Endothelial cell of umbilical vein (primary cell): ENCODE measurements around the gene TXN2. TPM values are rescaled to one million over a fixed set of nuclear protein-coding genes. Genes with fewer than 3 reads are reported as not detected.

ENCODE experiments used
- BruUV-seq: library from RNA; stranded (reverse); fragments of 400-500 nt; replicated peaks from 2 replicates; lab custom pipeline; 2021; lab: Mats Ljungman, UMichigan
- CTCF ChIA-PET: fragments of 300-600, 350-600 bp; sonication (Branson Sonifier 250); formaldehyde crosslinking; loops from one replicate; lab custom pipeline; 2021; ENCODE audit warnings: antibody characterized with exemption, inconsistent platforms; lab: Charles Lee
- POLR2A ChIA-PET: fragments of 300-600, 350-600 bp; sonication (Branson Sonifier 250); formaldehyde crosslinking; loops from one replicate; lab custom pipeline; 2021; ENCODE audit warnings: antibody characterized with exemption, inconsistent platforms; lab: Charles Lee
- DNase-seq: peaks from one replicate; pipeline ENCODE4 v3.0.0-alpha.2; 2011; ENCODE audit warnings: low read depth, low spot score
- FAIRE-seq: peaks from 2 replicates; lab custom pipeline; 2011; peaks lifted over from hg19 to GRCh38; lab: Jason Lieb, UNC
- H2AFZ ChIP-seq: 2 replicates; pipeline ENCODE4 v1.6.0; 2012; ENCODE audit warnings: low read depth, low read length, control low read depth, inconsistent platforms
- H3K27ac ChIP-seq: 2 replicates; pipeline ENCODE4 v1.5.1; 2011; ENCODE audit warnings: low read depth, mild to moderate bottlenecking, control low read depth, low read length, moderate library complexity; ENCODE audit not compliant: insufficient read depth
- H3K27me3 ChIP-seq, 2 experiments: 2 replicates each; pipeline versions ENCODE4 v1.6.0 to v1.6.1; 2011; ENCODE audit warnings: low read length in 2 of 2, mixed read lengths in 1 of 2; ENCODE audit not compliant: control insufficient read depth in 2 of 2, insufficient read depth in 2 of 2
- H3K36me3 ChIP-seq, 2 experiments: 2 replicates in 1 of 2; 3 replicates in 1 of 2; pipeline ENCODE4 v1.5.1; 2011; ENCODE audit warnings: low read length in 2 of 2, mild to moderate bottlenecking in 1 of 2, moderate library complexity in 1 of 2; ENCODE audit not compliant: control insufficient read depth in 2 of 2, insufficient read depth in 2 of 2; ENCODE audit errors: extremely low read depth in 1 of 2
- H3K4me1 ChIP-seq: 3 replicates; pipeline ENCODE4 v1.5.1; 2011; ENCODE audit warnings: mild to moderate bottlenecking, low read length; ENCODE audit not compliant: control insufficient read depth, insufficient read depth; ENCODE audit errors: extremely low read depth
- H3K4me2 ChIP-seq: 2 replicates; pipeline ENCODE4 v1.6.1; 2011; ENCODE audit warnings: low read length, control low read depth, mixed read lengths; ENCODE audit not compliant: insufficient read depth
- H3K4me3 ChIP-seq, 3 experiments: fragments of 200-600 bp in 1 of 3; sonication (generic), shearing (Covaris generic) in 1 of 3; replicated peaks in 1 of 3; 2 replicates each; pipeline ENCODE4 v1.5.1; 2011 to 2016; ENCODE audit warnings: control low read depth in 3 of 3, low read length in 3 of 3, mild to moderate bottlenecking in 2 of 3, inconsistent platforms in 1 of 3, low read depth in 1 of 3, moderate library complexity in 1 of 3; ENCODE audit not compliant: insufficient read depth in 1 of 3
- H3K79me2 ChIP-seq: 2 replicates; pipeline ENCODE4 v1.6.0; 2012; ENCODE audit warnings: low read length, inconsistent platforms; ENCODE audit not compliant: control insufficient read depth, insufficient read depth
- H3K9ac ChIP-seq: replicated peaks from 2 replicates; pipeline ENCODE3; 2011; ENCODE audit warnings: low read length, control low read depth; ENCODE audit not compliant: insufficient read depth; ENCODE audit errors: extremely low read depth
- H3K9me1 ChIP-seq: replicated peaks from 3 replicates; pipeline ENCODE4 v1.6.0; 2011; ENCODE audit warnings: mild to moderate bottlenecking, low read length; ENCODE audit not compliant: control insufficient read depth, insufficient read depth; ENCODE audit errors: extremely low read depth
- H3K9me3 ChIP-seq: replicated peaks from 2 replicates; pipeline ENCODE4 v1.5.1; 2012; ENCODE audit warnings: low read length, inconsistent platforms; ENCODE audit not compliant: control insufficient read depth, insufficient read depth
- H4K20me1 ChIP-seq: replicated peaks from 2 replicates; pipeline ENCODE3; 2011; ENCODE audit warnings: mild to moderate bottlenecking, low read length; ENCODE audit not compliant: control insufficient read depth, insufficient read depth; ENCODE audit errors: extremely low read depth
- EZH2 ChIP-seq: IDR thresholded peaks from 2 replicates; pipeline ENCODE4 v1.6.1; 2012; ENCODE audit warnings: borderline replicate concordance, low read depth, mild to moderate bottlenecking, moderate library complexity, low read length, inconsistent platforms; ENCODE audit not compliant: severe bottlenecking
- FOS ChIP-seq: IDR thresholded peaks from 2 replicates; pipeline ENCODE4 v1.6.1; 2011; ENCODE audit warnings: mild to moderate bottlenecking, low read length, moderate library complexity, borderline replicate concordance; ENCODE audit not compliant: insufficient read depth
- GATA2 ChIP-seq: IDR thresholded peaks from 2 replicates; pipeline ENCODE4 v1.7.0; 2011; ENCODE audit warnings: low read depth, mild to moderate bottlenecking, moderate library complexity, mixed read lengths, low read length; ENCODE audit not compliant: insufficient read length, insufficient read depth
- JUN ChIP-seq: IDR thresholded peaks from 2 replicates; pipeline ENCODE4 v1.6.1; 2011; ENCODE audit warnings: borderline replicate concordance, low read depth; ENCODE audit not compliant: insufficient read length, insufficient read depth
- POLR2A ChIP-seq: IDR thresholded peaks from 2 replicates; pipeline ENCODE4 v1.6.1; 2012; ENCODE audit warnings: low read depth, mild to moderate bottlenecking, control low read depth, low read length
- dilution Hi-C: fragments of 300-500 bp; cut with MboI; formaldehyde crosslinking; loops from one replicate; pipeline ENCODE4 v1.15.0; 2019; ENCODE audit warnings: low sequenced_read_pairs; ENCODE audit not compliant: extremely low pct_ligation_motif_present
- intact Hi-C: fragments of 100-400 bp; cut with micrococcal nuclease; formaldehyde crosslinking; loops from one replicate; pipeline ENCODE4 v1.10.0; 2022
- polyA plus RNA-seq, 4 experiments: library from polyadenylated mRNA; depleted of rRNA in 3 of 4; stranded (reverse) in 3 of 4; unstranded in 1 of 4; fragments of >200 nt; gene quantifications; 2 replicates each; pipeline versions ENCODE4 v1.2.1 to v1.2.3, GENCODE V29; 2011 to 2012; ENCODE audit warnings: missing spikeins in 1 of 4
- total RNA-seq: library from RNA; stranded (reverse); gene quantifications from 2 replicates; pipeline ENCODE4 v1.2.3, GENCODE V29; 2021
- TF ChIP-seq, protein P1 (sequence below): IDR thresholded peaks from 2 replicates; pipeline ENCODE4 v1.6.1; 2011; ENCODE audit not compliant: insufficient read depth, insufficient read length

Gene TXN2
- total and polyA plus RNA-seq, 2 donors (not counting 3 experiments of a cell fraction or from before 2014, with no cell fraction given) = 75.9 to 183 TPM

DNA sequence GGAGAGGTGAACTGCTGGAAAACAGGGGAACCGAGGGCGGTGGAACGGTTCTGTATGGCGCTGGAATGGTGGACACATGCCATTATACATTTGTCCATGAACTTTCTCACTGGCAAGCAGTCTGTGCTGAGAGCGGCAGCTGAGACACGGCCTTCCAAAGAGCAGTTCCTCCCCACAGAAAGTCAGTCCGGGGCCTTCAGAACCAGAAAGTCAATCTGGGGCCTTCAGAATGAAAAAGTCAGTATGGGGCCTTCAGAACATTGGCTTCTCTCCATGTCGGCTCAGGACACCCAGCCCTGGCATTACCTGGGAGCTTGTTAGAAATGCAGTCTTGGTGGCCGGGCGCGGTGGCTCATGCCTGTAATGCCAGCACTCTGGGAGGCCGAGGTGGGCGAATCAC, 8.8 kb downstream of the TXN2 start:
- Histone ChIP-seq H3K9ac (no peak overlapping the region), H3K27ac (no peak overlapping the region)
- POLR2A ChIA-PET = no interaction called here

DNA sequence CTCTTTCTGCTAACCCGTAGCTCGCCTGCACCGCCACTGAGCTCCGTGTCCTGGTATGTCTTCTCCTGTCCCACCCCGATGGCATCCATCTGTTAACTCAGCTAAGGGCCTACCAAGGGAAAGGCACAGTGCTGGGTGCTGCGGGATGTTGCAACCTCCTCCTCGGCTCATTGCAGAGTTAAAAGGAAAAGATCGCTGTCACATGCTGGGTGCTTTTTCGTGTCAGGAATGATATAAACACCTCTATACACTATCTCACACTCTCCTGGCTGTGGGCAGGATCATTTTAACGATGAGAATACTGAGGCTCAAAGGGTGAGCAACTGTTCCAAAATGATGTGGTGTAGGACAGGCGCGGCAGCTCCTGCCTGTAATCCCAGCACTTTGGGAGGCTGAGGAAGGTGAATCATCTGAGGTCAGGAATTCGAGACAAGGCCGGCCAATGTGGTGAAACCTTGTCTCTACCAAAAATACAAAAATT, 10.1 kb downstream of the TXN2 start:
- dilution Hi-C loops (no loop called here), intact Hi-C loops (no loop called here)
- Histone ChIP-seq H3K9me3 (no peaks in the 10 kb centered on the region), H3K4me3 (no peak overlapping the region), H4K20me1 (no peaks in the 10 kb centered on the region), H3K9ac (no peak overlapping the region), H3K9me1 (no peaks in the 10 kb centered on the region), H3K4me1 (peaks cover 26% of the 10 kb centered on the region), H3K4me2 (no peak overlapping the region), H3K27me3 (no peaks in the 10 kb centered on the region), H3K27ac (no peak overlapping the region), H3K36me3 (peaks cover 6 to 22% of the 10 kb centered on the region in 2 experiments), H3K79me2 (peaks cover 5% of the 10 kb centered on the region), H2AFZ (no peak overlapping the region)
- TF ChIP-seq POLR2A (no peak), EZH2 (no peak), JUN (no peak)
- BruUV-seq = no TSS peak
- CTCF ChIA-PET = interaction anchor here (0.6 to 5.3 kb wide), 26 partner anchors 10 to 183 kb away, joined by 3 to 68 read pairs (median 10); partner anchors contain the start of gene MYH9
- POLR2A ChIA-PET = interaction anchor here (1.1 to 1.6 kb wide), 3 partner anchors 83 to 156 kb away, joined by 3 to 6 read pairs (median 3); partner anchors contain the start of gene MYH9
- FAIRE-seq = no peak
- no peak for DNase-seq

More for the DNA sequence above, 8.8 kb downstream of the TXN2 start:
- Histone ChIP-seq H3K9me1 (no peaks in the 10 kb centered on the region), H2AFZ (no peak overlapping the region), H3K4me1 (peaks cover 13% of the 10 kb centered on the region), H4K20me1 (no peaks in the 10 kb centered on the region), H3K79me2 (peaks cover 5% of the 10 kb centered on the region), H3K36me3 (peaks cover 6 to 27% of the 10 kb centered on the region in 2 experiments), H3K4me2 (no peak overlapping the region), H3K9me3 (no peaks in the 10 kb centered on the region), H3K4me3 (no peak overlapping the region), H3K27me3 (no peaks in the 10 kb centered on the region)
- dilution Hi-C loops = no loop called here
- intact Hi-C loops = no loop called here
- CTCF ChIA-PET = interaction anchor here (5.3 kb wide), 1 partner anchor 172 kb away, joined by 68 read pairs; no protein-coding TSS in a partner anchor
- FAIRE-seq (no peak), DNase-seq (no peak)
- no TSS peak for BruUV-seq
- TF ChIP-seq POLR2A = no peak
- no peak for TF ChIP-seq GATA2
- TF ChIP-seq, protein P1, sequence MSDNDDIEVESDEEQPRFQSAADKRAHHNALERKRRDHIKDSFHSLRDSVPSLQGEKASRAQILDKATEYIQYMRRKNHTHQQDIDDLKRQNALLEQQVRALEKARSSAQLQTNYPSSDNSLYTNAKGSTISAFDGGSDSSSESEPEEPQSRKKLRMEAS = no peak
- TF ChIP-seq FOS = no peak
